Upper lobe of right lung (tissue), 1 donor: ENCODE measurements around the gene SRA1. TPM values are rescaled to one million over a fixed set of nuclear protein-coding genes. Genes with fewer than 3 reads are reported as not detected.
A peak's percentile ranks its signal among the peaks of the same experiment; 100 is the strongest.

Source experiments
- ATAC-seq: fragments of 200-7000 bp; cut with Tn5 transposase; one replicate; pipeline ENCODE4 v1.9.1; 2020; ENCODE audit warnings: mild to moderate bottlenecking, moderate library complexity
- DNase-seq: peaks from one replicate; pipeline ENCODE4 v3.0.0-alpha.2; 2020
- H3K27ac ChIP-seq: fragments of 200-600 bp; one replicate; pipeline ENCODE4 v1.8.0; 2022
- H3K27me3 ChIP-seq: fragments of 200-600 bp; one replicate; pipeline ENCODE4 v1.8.0; 2022; ENCODE audit warnings: mild to moderate bottlenecking
- H3K36me3 ChIP-seq: fragments of 200-600 bp; one replicate; pipeline ENCODE4 v1.8.0; 2022
- H3K4me1 ChIP-seq: fragments of 200-600 bp; one replicate; pipeline ENCODE4 v1.8.0; 2022
- H3K4me3 ChIP-seq: fragments of 200-600 bp; one replicate; pipeline ENCODE4 v1.8.0; 2022; ENCODE audit warnings: mild to moderate bottlenecking
- H3K9me3 ChIP-seq: fragments of 200-600 bp; one replicate; pipeline ENCODE4 v1.8.0; 2022
- intact Hi-C: fragments of 100-400 bp; cut with DNase I; formaldehyde crosslinking; loops from one replicate; pipeline ENCODE4 v1.11.0; 2022
- total RNA-seq: library from RNA; stranded (reverse); fragmentation: NEBNext Ultra II Directional; extraction: Animal tissue kit (Norgen Biotek cat#: 25700); gene quantifications from one replicate; pipeline ENCODE4 v1.2.1, GENCODE V29; 2021
- TF ChIP-seq, protein P1 (sequence below): fragments of 200-600 bp; IDR thresholded peaks from one replicate; pipeline ENCODE4 v1.8.0; 2022; ENCODE audit warnings: antibody characterized with exemption
- donor health status: DM: no; HTN: yes; CAD: no; lungs with severe emphysema.

SRA1 gene
- total RNA-seq, 1 donor from 2014 or later, result 19.4 TPM

DNA sequence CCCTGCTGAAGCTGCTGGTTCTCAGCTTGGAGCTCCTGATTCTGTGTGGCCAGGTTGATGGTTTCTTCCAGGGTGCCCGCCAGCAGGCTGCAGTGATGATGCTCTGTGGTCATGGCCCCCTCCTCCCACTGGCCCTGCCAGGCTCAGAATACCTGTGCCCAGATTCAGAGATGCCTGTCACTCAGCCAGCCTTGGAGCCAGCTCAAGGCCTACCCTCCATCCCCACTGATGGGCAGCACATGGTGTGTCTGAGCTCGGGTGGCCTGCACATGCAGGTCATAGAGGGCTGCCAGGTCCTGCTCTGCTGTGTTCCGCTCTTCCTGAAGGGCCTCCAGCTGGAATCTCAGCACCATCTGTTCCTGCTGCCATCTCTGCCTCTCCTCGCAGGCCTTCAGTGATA is 12.8 kb upstream of the SRA1 start:
- Histone ChIP-seq H3K27ac (peak overlapping the region; percentile 86), H3K27me3 (no peaks in the 10 kb centered on the region), H3K9me3 (no peaks in the 10 kb centered on the region), H3K4me3 (no peak overlapping the region), H3K36me3 (peaks cover 17% of the 10 kb centered on the region), H3K4me1 (peaks cover 60% of the 10 kb centered on the region)
- DNase-seq, result peak; percentile 53
- TF ChIP-seq, protein P1, sequence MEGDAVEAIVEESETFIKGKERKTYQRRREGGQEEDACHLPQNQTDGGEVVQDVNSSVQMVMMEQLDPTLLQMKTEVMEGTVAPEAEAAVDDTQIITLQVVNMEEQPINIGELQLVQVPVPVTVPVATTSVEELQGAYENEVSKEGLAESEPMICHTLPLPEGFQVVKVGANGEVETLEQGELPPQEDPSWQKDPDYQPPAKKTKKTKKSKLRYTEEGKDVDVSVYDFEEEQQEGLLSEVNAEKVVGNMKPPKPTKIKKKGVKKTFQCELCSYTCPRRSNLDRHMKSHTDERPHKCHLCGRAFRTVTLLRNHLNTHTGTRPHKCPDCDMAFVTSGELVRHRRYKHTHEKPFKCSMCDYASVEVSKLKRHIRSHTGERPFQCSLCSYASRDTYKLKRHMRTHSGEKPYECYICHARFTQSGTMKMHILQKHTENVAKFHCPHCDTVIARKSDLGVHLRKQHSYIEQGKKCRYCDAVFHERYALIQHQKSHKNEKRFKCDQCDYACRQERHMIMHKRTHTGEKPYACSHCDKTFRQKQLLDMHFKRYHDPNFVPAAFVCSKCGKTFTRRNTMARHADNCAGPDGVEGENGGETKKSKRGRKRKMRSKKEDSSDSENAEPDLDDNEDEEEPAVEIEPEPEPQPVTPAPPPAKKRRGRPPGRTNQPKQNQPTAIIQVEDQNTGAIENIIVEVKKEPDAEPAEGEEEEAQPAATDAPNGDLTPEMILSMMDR, result no peak
- intact Hi-C loops, result no loop called here
- no peak for ATAC-seq

GRCh38 chr5:140569197-140569596 is 11.9 kb upstream of the SRA1 start:
- Histone ChIP-seq H3K27me3 (no peaks in the 10 kb centered on the region), H3K36me3 (peaks cover 17% of the 10 kb centered on the region), H3K4me3 (peak overlapping the region; percentile 12), H3K9me3 (no peaks in the 10 kb centered on the region), H3K4me1 (peaks cover 54% of the 10 kb centered on the region), H3K27ac (peak overlapping the region; percentile 86)
- intact Hi-C loops, result loop anchor here (10.0 kb wide), 1 partner anchor 66 kb away; the partner anchor contains the start of genes CD14 and TMCO6
- TF ChIP-seq, protein P1, result no peak
- no peak for ATAC-seq
- no peak for DNase-seq

DNA sequence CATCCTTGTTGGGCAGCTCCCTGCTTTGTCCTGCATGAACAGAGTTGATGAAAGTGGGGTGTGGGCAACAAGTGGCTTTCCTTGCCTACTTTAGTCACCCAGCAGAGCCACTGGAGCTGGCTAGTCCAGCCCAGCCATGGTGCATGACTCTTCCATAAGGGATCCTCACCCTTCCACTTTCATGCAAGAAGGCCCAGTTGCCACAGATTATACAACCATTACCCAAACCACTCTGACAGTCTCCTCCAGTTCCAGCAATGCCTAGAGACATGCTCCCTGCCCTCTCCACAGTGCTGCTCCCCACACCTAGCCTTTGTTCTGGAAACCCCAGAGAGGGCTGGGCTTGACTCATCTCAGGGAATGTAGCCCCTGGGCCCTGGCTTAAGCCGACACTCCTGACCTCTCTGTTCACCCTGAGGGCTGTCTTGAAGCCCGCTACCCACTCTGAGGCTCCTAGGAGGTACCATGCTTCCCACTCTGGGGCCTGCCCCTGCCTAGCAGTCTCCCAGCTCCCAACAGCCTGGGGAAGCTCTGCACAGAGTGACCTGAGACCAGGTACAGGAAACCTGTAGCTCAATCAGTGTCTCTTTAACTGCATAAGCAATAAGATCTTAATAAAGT is 11.3 kb upstream of the SRA1 start:
- TF ChIP-seq, protein P1, result no peak
- no peak for ATAC-seq
- intact Hi-C loops, result loop anchor here (10.0 kb wide), 1 partner anchor 66 kb away; the partner anchor contains the start of genes CD14 and TMCO6
- Histone ChIP-seq H3K4me1 (peaks cover 50% of the 10 kb centered on the region), H3K4me3 (no peak overlapping the region), H3K9me3 (no peaks in the 10 kb centered on the region), H3K27ac (peak overlapping the region; percentile 86), H3K27me3 (no peaks in the 10 kb centered on the region), H3K36me3 (peaks cover 17% of the 10 kb centered on the region)
- DNase-seq, result peak; percentile 38

DNA sequence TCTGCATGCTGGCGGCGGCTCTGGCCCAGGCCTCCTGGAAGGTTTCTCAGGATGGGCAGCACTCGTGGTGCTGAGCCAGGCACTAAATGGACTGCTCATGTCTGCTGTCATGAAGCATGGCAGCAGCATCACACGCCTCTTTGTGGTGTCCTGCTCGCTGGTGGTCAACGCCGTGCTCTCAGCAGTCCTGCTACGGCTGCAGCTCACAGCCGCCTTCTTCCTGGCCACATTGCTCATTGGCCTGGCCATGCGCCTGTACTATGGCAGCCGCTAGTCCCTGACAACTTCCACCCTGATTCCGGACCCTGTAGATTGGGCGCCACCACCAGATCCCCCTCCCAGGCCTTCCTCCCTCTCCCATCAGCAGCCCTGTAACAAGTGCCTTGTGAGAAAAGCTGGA is 10.6 kb upstream of the SRA1 start:
- ATAC-seq, result no peak
- peak; percentile 62 for DNase-seq
- peaks cover 17% of the 10 kb centered on the region for H3K36me3 ChIP-seq
- intact Hi-C loops, result loop anchor here (10.0 kb wide), 1 partner anchor 67 kb away; the partner anchor contains the start of genes CD14 and TMCO6
- peaks cover 53% of the 10 kb centered on the region for H3K4me1 ChIP-seq
- H3K27ac ChIP-seq, result peak overlapping the region; percentile 86
- H3K9me3 ChIP-seq, result no peaks in the 10 kb centered on the region
- H3K4me3 ChIP-seq, result no peak overlapping the region
- TF ChIP-seq, protein P1, result no peak
- H3K27me3 ChIP-seq, result no peaks in the 10 kb centered on the region

DNA sequence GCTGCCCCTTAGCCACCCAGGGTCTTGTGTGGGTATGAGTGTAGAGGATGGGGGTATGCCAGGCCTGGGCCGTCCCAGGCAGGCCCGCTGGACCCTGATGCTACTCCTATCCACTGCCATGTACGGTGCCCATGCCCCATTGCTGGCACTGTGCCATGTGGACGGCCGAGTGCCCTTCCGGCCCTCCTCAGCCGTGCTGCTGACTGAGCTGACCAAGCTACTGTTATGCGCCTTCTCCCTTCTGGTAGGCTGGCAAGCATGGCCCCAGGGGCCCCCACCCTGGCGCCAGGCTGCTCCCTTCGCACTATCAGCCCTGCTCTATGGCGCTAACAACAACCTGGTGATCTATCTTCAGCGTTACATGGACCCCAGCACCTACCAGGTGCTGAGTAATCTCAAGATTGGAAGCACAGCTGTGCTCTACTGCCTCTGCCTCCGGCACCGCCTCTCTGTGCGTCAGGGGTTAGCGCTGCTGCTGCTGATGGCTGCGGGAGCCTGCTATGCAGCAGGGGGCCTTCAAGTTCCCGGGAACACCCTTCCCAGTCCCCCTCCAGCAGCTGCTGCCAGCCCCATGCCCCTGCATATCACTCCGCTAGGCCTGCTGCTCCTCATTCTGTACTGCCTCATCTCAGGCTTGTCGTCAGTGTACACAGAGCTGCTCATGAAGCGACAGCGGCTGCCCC is 10.0 kb upstream of the SRA1 start:
- H3K4me3 ChIP-seq, result no peak overlapping the region
- no peaks in the 10 kb centered on the region for H3K9me3 ChIP-seq
- intact Hi-C loops, result loop anchor here (10.0 kb wide), 1 partner anchor 68 kb away; the partner anchor contains the start of genes CD14 and TMCO6
- TF ChIP-seq, protein P1, result no peak
- DNase-seq, result peak; percentile 67
- H3K4me1 ChIP-seq, result peaks cover 52% of the 10 kb centered on the region
- H3K27me3 ChIP-seq, result no peaks in the 10 kb centered on the region
- peaks cover 17% of the 10 kb centered on the region for H3K36me3 ChIP-seq
- H3K27ac ChIP-seq, result no peak overlapping the region
- no peak for ATAC-seq
